Vagina (tissue), 2 donors: ENCODE data around the gene RNF32.

Source experiments
- POLR2AphosphoS5 ChIP-seq, 2 donors: sonication (generic); formaldehyde crosslinking; IDR thresholded peaks; one replicate each; pipeline ENCODE4 v1.9.0; 2017; ENCODE audit warnings: antibody characterized with exemption in 2 of 2, mild to moderate bottlenecking in 2 of 2, low read depth in 1 of 2; ENCODE audit not compliant: insufficient read depth in 1 of 2
- TF ChIP-seq, protein P1 (sequence below), 3 experiments: fragments of 450-650 bp in 2 of 3; fragments of 200-600 bp in 1 of 3; sonication (generic) in 1 of 3; IDR thresholded peaks; one replicate each; pipeline ENCODE4 v1.5.1; 2017 to 2019; ENCODE audit warnings: antibody characterized with exemption in 3 of 3, mild to moderate bottlenecking in 2 of 3, moderate library complexity in 2 of 3

DNA sequence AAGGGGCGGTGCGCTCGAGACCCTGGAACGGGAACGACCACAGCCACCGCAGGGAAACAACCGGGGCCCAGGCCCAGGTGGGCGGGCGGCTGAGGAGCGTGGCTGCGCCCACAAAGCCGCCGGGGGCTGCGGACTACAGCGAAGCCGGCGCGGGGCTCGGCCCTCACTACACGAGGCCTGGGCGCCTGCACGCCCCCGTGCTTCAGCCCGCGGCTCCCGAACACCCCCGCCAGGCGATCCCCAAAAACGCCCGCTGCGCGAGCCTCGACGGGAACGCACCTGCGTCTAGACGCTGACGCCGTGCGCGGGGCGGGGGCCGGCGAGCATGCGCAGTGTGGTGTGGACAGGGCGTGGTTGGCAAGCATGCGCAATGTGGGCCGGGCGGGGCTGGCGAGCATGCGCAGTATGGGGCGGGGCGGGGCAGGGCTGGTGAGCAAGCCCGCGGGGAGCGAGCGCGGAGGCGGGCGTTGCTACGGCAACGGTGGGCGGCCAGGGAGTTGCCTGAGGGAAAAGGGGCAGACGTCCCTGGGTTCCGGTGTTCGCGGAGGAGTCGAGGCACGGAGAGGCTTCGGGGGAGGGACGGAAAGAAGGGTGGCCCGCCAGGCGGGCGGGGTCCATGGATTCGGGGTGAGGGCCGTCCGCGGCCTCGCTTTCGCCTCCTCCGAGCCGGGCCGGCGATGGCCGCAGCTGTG, at the start of gene RNF32:
- TF ChIP-seq, protein P1, sequence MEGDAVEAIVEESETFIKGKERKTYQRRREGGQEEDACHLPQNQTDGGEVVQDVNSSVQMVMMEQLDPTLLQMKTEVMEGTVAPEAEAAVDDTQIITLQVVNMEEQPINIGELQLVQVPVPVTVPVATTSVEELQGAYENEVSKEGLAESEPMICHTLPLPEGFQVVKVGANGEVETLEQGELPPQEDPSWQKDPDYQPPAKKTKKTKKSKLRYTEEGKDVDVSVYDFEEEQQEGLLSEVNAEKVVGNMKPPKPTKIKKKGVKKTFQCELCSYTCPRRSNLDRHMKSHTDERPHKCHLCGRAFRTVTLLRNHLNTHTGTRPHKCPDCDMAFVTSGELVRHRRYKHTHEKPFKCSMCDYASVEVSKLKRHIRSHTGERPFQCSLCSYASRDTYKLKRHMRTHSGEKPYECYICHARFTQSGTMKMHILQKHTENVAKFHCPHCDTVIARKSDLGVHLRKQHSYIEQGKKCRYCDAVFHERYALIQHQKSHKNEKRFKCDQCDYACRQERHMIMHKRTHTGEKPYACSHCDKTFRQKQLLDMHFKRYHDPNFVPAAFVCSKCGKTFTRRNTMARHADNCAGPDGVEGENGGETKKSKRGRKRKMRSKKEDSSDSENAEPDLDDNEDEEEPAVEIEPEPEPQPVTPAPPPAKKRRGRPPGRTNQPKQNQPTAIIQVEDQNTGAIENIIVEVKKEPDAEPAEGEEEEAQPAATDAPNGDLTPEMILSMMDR (IDR thresholded peaks at IDR 0.05): no peak
- TF ChIP-seq POLR2AphosphoS5 (IDR thresholded peaks at IDR 0.05; ENCODE audit: insufficient read depth in 1 of 2, low read depth in 1 of 2): peak in 1 of 2 donors; percentile 75
